Small intestine (tissue), 7 donors: ENCODE measurements around the gene ARSI. TPM values are rescaled to one million over a fixed set of nuclear protein-coding genes. Genes with fewer than 3 reads are reported as not detected.

Experiments
- DNase-seq, 2 donors: peaks; one replicate each; pipeline versions ENCODE4 v3.0.0 to v3.0.0-alpha.2; 2013
- FAIRE-seq: peaks from 2 replicates; lab custom pipeline; 2012; peaks lifted over from hg19 to GRCh38; lab: Jason Lieb, UNC
- H3K27ac ChIP-seq, 3 donors: one replicate each; pipeline ENCODE4 v1.5.1; 2013; ENCODE audit warnings: low read length in 2 of 3, mild to moderate bottlenecking in 2 of 3, control low read depth in 1 of 3, inconsistent platforms in 1 of 3, low read depth in 1 of 3, moderate library complexity in 1 of 3
- H3K27me3 ChIP-seq, 3 donors: one replicate each; pipeline ENCODE4 v1.6.1; 2013; ENCODE audit warnings: low read length in 3 of 3, inconsistent platforms in 1 of 3; ENCODE audit not compliant: control insufficient read depth in 3 of 3, insufficient read depth in 3 of 3
- H3K36me3 ChIP-seq, 3 donors: one replicate each; pipeline ENCODE4 v1.6.1; 2013; ENCODE audit warnings: low read length in 3 of 3, inconsistent platforms in 1 of 3, low read depth in 1 of 3, mild to moderate bottlenecking in 1 of 3, moderate library complexity in 1 of 3; ENCODE audit not compliant: control insufficient read depth in 3 of 3, insufficient read depth in 2 of 3
- H3K4me1 ChIP-seq, 3 donors: one replicate each; pipeline ENCODE4 v1.6.1; 2013; ENCODE audit warnings: low read length in 2 of 3, inconsistent platforms in 1 of 3, low read depth in 1 of 3, mild to moderate bottlenecking in 1 of 3, moderate library complexity in 1 of 3; ENCODE audit not compliant: control insufficient read depth in 3 of 3, insufficient read depth in 2 of 3
- H3K4me3 ChIP-seq, 3 donors: one replicate each; pipeline ENCODE4 v1.5.1; 2013; ENCODE audit warnings: low read length in 3 of 3, control low read depth in 1 of 3, inconsistent platforms in 1 of 3, low read depth in 1 of 3, mild to moderate bottlenecking in 1 of 3, moderate library complexity in 1 of 3
- H3K9me3 ChIP-seq, 2 donors: one replicate each; pipeline ENCODE4 v1.6.1; 2013; ENCODE audit warnings: low read depth in 1 of 2, low read length in 1 of 2; ENCODE audit not compliant: control insufficient read depth in 2 of 2, insufficient read depth in 1 of 2
- WGBS, 3 donors: extraction: QIAGEN DNeasy Blood & Tissue Kit; methylation state at CpG; one replicate each; pipeline ENCODE4 v1.1.7; 2013; 5-methylcytosine and 5-hydroxymethylcytosine counted together
- polyA plus RNA-seq, 4 donors: library from polyadenylated mRNA; stranded (reverse) in 3 of 4; unstranded in 1 of 4; fragments of 200-250 nt in 3 of 4; fragments of 120-200 nt in 1 of 4; gene quantifications; one replicate each; pipeline versions ENCODE4 v1.2.1 to v1.2.3, GENCODE V29; 2013
- donor health status: healthy with polysubstance abuse.
- donor health status: control.
- donor health status: control.
- donor health status: Bipolar disorder and iron deficiency.
- donor health status: healthy.

The ARSI gene
- polyA plus RNA-seq, 4 donors, result 0.40 to 1.4 TPM; not detected in 2

DNA sequence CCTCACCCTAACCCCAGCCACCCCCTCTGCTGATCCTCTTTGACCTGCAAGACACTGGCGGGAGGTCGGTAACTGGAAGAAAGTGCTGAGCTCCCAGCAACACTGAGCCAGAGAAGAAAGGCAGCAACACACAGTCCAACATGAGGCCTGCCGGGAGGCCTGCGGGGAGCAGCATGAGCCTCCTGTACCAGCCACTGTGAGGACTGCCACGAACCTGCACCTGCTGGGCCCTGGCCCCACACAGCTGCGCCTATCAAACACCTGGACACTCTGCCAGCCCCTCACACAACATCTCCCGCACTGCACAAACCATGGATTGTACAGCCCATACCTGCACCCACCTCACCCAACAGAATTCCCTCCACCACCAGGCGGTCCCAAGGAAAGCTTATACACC lies 31.4 kb downstream of the ARSI start:
- no peaks in the 10 kb centered on the region for H3K36me3 ChIP-seq

DNA sequence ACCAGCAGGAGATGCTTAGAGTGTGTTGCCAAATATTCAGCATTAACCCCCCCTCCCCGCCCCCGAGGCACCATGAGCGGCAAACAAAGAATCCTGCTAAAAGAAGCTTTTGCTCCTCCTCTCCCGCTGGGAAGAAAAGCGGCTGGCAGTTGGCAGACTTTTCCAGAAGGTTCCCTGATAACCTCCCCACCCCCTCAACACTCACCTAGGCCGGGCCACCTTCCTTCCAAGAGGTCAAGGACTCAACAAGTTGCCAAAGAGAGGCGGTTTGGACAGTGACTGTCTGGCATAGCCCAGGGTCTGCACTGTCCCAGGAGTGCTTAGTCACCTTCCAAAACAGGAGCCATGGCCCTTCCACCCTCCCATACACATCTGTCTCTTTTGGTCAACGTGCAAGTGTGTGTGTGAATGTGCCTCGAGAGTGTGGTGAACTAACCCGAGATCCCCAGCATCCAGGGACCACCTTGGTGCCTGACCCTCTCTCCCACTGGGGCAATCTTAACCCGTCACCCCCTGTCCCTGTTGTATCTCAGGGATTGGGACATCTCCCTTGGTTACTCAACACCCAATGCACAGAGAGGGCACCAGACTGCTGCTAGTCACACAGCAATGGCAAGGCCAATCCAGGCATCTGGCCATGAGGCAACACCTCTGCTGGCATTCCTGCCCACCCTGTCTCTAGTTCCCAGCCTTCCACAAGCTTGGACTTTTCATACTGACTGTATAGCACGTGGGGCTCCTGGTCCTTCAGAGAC lies 32.0 kb downstream of the ARSI start:
- DNase-seq, result no peak
- H3K4me3 ChIP-seq, result no peak overlapping the region
- H3K27ac ChIP-seq, result no peak overlapping the region
- 56 to 63% (median 63%) methylated on average over 12 of the region's 12 CpGs for WGBS, 3 donors
- no peaks in the 10 kb centered on the region for H3K4me1 ChIP-seq
- H3K27me3 ChIP-seq, result no peaks in the 10 kb centered on the region
- no peaks in the 10 kb centered on the region for H3K9me3 ChIP-seq
- FAIRE-seq, result no peak
- no peaks in the 10 kb centered on the region for H3K36me3 ChIP-seq

More for the DNA sequence above, 31.4 kb downstream of the ARSI start:
- no peak for DNase-seq
- no peaks in the 10 kb centered on the region for H3K9me3 ChIP-seq
- no peaks in the 10 kb centered on the region for H3K4me1 ChIP-seq
- no peak overlapping the region for H3K4me3 ChIP-seq
- H3K27me3 ChIP-seq, result no peaks in the 10 kb centered on the region
- whole genome bisulfite sequencing, 3 donors, result 84 to 89% (median 85%) methylated on average over 8 of the region's 8 CpGs
- no peak for FAIRE-seq
- H3K27ac ChIP-seq, result no peak overlapping the region

- WGBS, 3 donors, result 33 to 70% (median 47%) methylated on average over 4 of the region's 4 CpGs
- Histone ChIP-seq H3K36me3 (no peaks in the 10 kb centered on the region), H3K27ac (no peak overlapping the region), H3K4me3 (no peak overlapping the region), H3K27me3 (no peaks in the 10 kb centered on the region), H3K4me1 (no peaks in the 10 kb centered on the region), H3K9me3 (no peaks in the 10 kb centered on the region)
- no peak for FAIRE-seq
- DNase-seq, result no peak
These were observed 35.8 kb downstream of the ARSI start for GRCh38 chr5:150266871-150267291.

GRCh38 chr5:150265870-150266383 lies 36.8 kb downstream of the ARSI start:
- 65 to 74% (median 65%) methylated on average over 6 of the region's 6 CpGs for WGBS, 3 donors
- FAIRE-seq (no peak), DNase-seq (no peak)
- Histone ChIP-seq H3K4me3 (no peak overlapping the region), H3K9me3 (no peaks in the 10 kb centered on the region), H3K27ac (no peak overlapping the region), H3K36me3 (no peaks in the 10 kb centered on the region), H3K27me3 (no peaks in the 10 kb centered on the region), H3K4me1 (no peaks in the 10 kb centered on the region)

GRCh38 chr5:150264667-150265603 lies 37.8 kb downstream of the ARSI start:
- H3K27ac ChIP-seq, result no peak overlapping the region
- H3K36me3 ChIP-seq, result no peaks in the 10 kb centered on the region
- FAIRE-seq (no peak), DNase-seq (no peak)
- no peaks in the 10 kb centered on the region for H3K9me3 ChIP-seq
- 86 to 90% (median 87%) methylated on average over 23 of the region's 23 CpGs for WGBS, 3 donors
- H3K27me3 ChIP-seq, result no peaks in the 10 kb centered on the region
- no peaks in the 10 kb centered on the region for H3K4me1 ChIP-seq
- no peak overlapping the region for H3K4me3 ChIP-seq

DNA sequence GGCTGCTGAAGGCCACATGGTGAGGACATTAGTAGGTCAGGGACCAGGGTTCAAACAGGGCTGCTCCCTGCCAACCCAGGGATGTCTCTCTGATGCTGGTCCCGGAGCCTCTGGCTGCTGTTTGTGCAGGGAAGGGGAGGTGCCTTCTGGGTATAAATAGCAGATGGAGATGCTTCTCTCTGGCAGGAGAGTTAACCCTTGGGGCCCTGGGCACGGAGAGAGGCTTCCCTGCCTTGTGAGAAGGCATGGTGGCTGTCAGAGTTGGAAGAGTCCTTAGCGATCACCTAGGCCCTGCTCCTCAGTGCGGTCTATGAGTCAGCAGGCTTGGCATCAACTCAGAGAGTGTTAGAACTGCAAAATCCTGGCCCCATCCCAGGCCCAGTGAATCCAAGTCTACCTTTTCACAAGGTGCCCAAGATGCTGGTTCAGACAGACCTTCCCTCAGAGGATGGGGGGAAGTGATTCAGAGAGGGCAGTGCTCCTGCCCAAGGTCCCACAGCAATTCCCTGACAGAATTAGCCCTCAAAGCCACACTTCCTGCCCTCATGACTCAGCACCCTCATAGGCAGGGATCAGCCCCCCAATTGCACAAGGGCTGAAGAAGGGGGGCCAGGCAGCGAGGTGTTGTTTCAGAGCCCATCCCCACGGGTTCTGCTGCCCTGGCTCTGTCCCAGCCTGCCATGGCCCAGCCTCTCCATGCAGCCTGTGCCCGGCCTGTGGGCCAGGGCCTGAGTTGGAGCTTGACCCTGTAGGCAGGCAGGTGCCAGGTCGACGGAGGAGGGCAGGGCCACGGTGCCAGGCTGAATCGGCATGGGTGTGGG lies 38.7 kb downstream of the ARSI start:
- no peaks in the 10 kb centered on the region for H3K36me3 ChIP-seq
- 39 to 58% (median 40%) methylated on average over 11 of the region's 11 CpGs for WGBS, 3 donors
- no peaks in the 10 kb centered on the region for H3K4me1 ChIP-seq
- FAIRE-seq, result no peak
- DNase-seq, result no peak
- H3K27me3 ChIP-seq, result no peaks in the 10 kb centered on the region
- H3K9me3 ChIP-seq, result no peaks in the 10 kb centered on the region
- H3K4me3 ChIP-seq, result no peak overlapping the region
- no peak overlapping the region for H3K27ac ChIP-seq

- Histone ChIP-seq H3K4me3 (no peak overlapping the region), H3K4me1 (no peaks in the 10 kb centered on the region), H3K36me3 (no peaks in the 10 kb centered on the region), H3K27me3 (no peaks in the 10 kb centered on the region), H3K27ac (no peak overlapping the region), H3K9me3 (no peaks in the 10 kb centered on the region)
- FAIRE-seq (no peak), DNase-seq (no peak)
- 84 to 88% (median 84%) methylated on average over 5 of the region's 5 CpGs for WGBS, 3 donors
These were observed 39.3 kb downstream of the ARSI start for GRCh38 chr5:150263375-150263775.

- H3K36me3 ChIP-seq, result no peaks in the 10 kb centered on the region
- no peaks in the 10 kb centered on the region for H3K27me3 ChIP-seq
- H3K27ac ChIP-seq, result no peak overlapping the region
- no peaks in the 10 kb centered on the region for H3K9me3 ChIP-seq
- 78 to 85% (median 81%) methylated on average over 7 of the region's 7 CpGs for WGBS, 3 donors
- FAIRE-seq (no peak), DNase-seq (no peak)
- H3K4me1 ChIP-seq, result no peaks in the 10 kb centered on the region
- H3K4me3 ChIP-seq, result no peak overlapping the region
These were observed 40.2 kb downstream of the ARSI start for GRCh38 chr5:150262502-150262901.
